CD14-positive monocyte (primary cell): ENCODE data around the gene FAM167B. TPM values are rescaled to one million over a fixed set of nuclear protein-coding genes. Genes with fewer than 3 reads are reported as not detected.

Experiments used
- DNase-seq, 3 donors: peaks; one replicate each; pipeline ENCODE4 v3.0.0-alpha.2; 2011 to 2022
- H2AFZ ChIP-seq: 2 replicates; pipeline ENCODE4 v1.6.0; 2012; ENCODE audit warnings: mild to moderate bottlenecking, low read depth, low read length, inconsistent platforms; ENCODE audit not compliant: insufficient read depth, poor library complexity, severe bottlenecking
- H3K27ac ChIP-seq, 2 donors: 1 replicate in 1 of 2; 2 replicates in 1 of 2; pipeline ENCODE4 v1.5.1; 2012 to 2013; ENCODE audit warnings: low read length in 2 of 2, control low read depth in 1 of 2, inconsistent platforms in 1 of 2, low read depth in 1 of 2, mild to moderate bottlenecking in 1 of 2
- H3K27me3 ChIP-seq, 2 donors: one replicate each; pipeline versions ENCODE4 v1.6.0 to v1.6.1; 2011 to 2013; ENCODE audit warnings: low read length in 2 of 2; ENCODE audit not compliant: control insufficient read depth in 2 of 2, insufficient read depth in 2 of 2
- H3K36me3 ChIP-seq, 2 donors: replicated peaks in 1 of 2; 1 replicate in 1 of 2; 2 replicates in 1 of 2; pipeline versions ENCODE4 v1.5.1 to v1.6.1; 2012 to 2013; ENCODE audit warnings: low read length in 2 of 2, control low read depth in 1 of 2, inconsistent platforms in 1 of 2, mild to moderate bottlenecking in 1 of 2; ENCODE audit not compliant: insufficient read depth in 2 of 2, control insufficient read depth in 1 of 2
- H3K4me1 ChIP-seq, 2 donors: 1 replicate in 1 of 2; 2 replicates in 1 of 2; pipeline versions ENCODE4 v1.5.1 to v1.6.1; 2012 to 2013; ENCODE audit warnings: low read length in 2 of 2, control low read depth in 1 of 2, inconsistent platforms in 1 of 2, mild to moderate bottlenecking in 1 of 2, moderate library complexity in 1 of 2; ENCODE audit not compliant: insufficient read depth in 2 of 2, control insufficient read depth in 1 of 2
- H3K4me2 ChIP-seq: replicated peaks from 2 replicates; pipeline ENCODE3; 2012; ENCODE audit warnings: low read length, moderate library complexity, mild to moderate bottlenecking; ENCODE audit not compliant: poor library complexity, severe bottlenecking; ENCODE audit errors: extremely low read depth
- H3K4me3 ChIP-seq, 3 experiments: fragments of 200-600 bp in 1 of 3; sonication (generic) in 1 of 3; replicated peaks in 1 of 3; 1 replicate in 2 of 3; 2 replicates in 1 of 3; pipeline ENCODE4 v1.5.1; 2011 to 2013; ENCODE audit warnings: low read length in 3 of 3, mild to moderate bottlenecking in 3 of 3, control low read depth in 2 of 3, low read depth in 2 of 3, inconsistent platforms in 1 of 3, moderate library complexity in 1 of 3
- H3K79me2 ChIP-seq: 2 replicates; pipeline ENCODE4 v1.6.0; 2012; ENCODE audit warnings: mild to moderate bottlenecking, control low read depth, inconsistent platforms, low read length, moderate library complexity; ENCODE audit not compliant: insufficient read depth
- H3K9ac ChIP-seq: 2 replicates; pipeline ENCODE4 v1.6.0; 2017; ENCODE audit warnings: low read length, mild to moderate bottlenecking; ENCODE audit not compliant: insufficient read depth, poor library complexity, severe bottlenecking
- H3K9me3 ChIP-seq, 2 donors: replicated peaks in 1 of 2; 1 replicate in 1 of 2; 2 replicates in 1 of 2; pipeline versions ENCODE4 v1.5.1 to v1.6.1; 2012 to 2013; ENCODE audit warnings: low read length in 2 of 2, control low read depth in 1 of 2; ENCODE audit not compliant: control insufficient read depth in 1 of 2, insufficient read depth in 1 of 2
- H4K20me1 ChIP-seq: 2 replicates; pipeline ENCODE4 v1.6.0; 2012; ENCODE audit warnings: mild to moderate bottlenecking, low read length, control low read depth, moderate library complexity; ENCODE audit not compliant: insufficient read depth
- H3K27ac Mint-ChIP-seq, 7 donors: one replicate each; pipeline ENCODE4 v1.8.0; 2020; ENCODE audit warnings: mild to moderate bottlenecking in 7 of 7, mixed read lengths in 7 of 7, moderate library complexity in 6 of 7, inconsistent platforms in 2 of 7
- H3K27me3 Mint-ChIP-seq, 3 donors: one replicate each; pipeline ENCODE4 v1.8.0; 2021 to 2022; ENCODE audit warnings: low read depth in 3 of 3, mild to moderate bottlenecking in 3 of 3, mixed read lengths in 3 of 3, moderate library complexity in 3 of 3, inconsistent platforms in 1 of 3
- H3K36me3 Mint-ChIP-seq, 2 donors: one replicate each; pipeline ENCODE4 v1.8.0; 2020; ENCODE audit warnings: mixed read lengths in 2 of 2, inconsistent platforms in 1 of 2, mild to moderate bottlenecking in 1 of 2
- H3K4me1 Mint-ChIP-seq: one replicate; pipeline ENCODE4 v1.8.0; 2020; ENCODE audit warnings: mild to moderate bottlenecking, mixed read lengths
- H3K4me3 Mint-ChIP-seq, 2 donors: one replicate each; pipeline ENCODE4 v1.8.0; 2020; ENCODE audit warnings: mild to moderate bottlenecking in 2 of 2, mixed read lengths in 2 of 2, moderate library complexity in 1 of 2
- H3K9me3 Mint-ChIP-seq, 7 donors: one replicate each; pipeline ENCODE4 v1.8.0; 2020 to 2022; ENCODE audit warnings: mixed read lengths in 7 of 7, mild to moderate bottlenecking in 6 of 7, moderate library complexity in 6 of 7, inconsistent platforms in 2 of 7
- WGBS: methylation state at CpG from one replicate; pipeline ENCODE4 v1.1.5; 2013; ENCODE audit warnings: missing lambda C conversion rate; ENCODE audit not compliant: insufficient coverage; 5-methylcytosine and 5-hydroxymethylcytosine counted together
- intact Hi-C, 2 donors: fragments of 100-400 bp; cut with micrococcal nuclease; formaldehyde crosslinking; loops; one replicate each; pipeline versions ENCODE4 v1.15.0 to v1.15.1; 2023
- polyA plus RNA-seq, 3 donors: library from polyadenylated mRNA; depleted of rRNA in 1 of 3; unstranded in 2 of 3; stranded (reverse) in 1 of 3; fragments of 300-500 nt in 2 of 3; fragments of >200 nt in 1 of 3; fragmentation: Illumina TruSeq in 2 of 3; gene quantifications; 1 replicate in 2 of 3; 2 replicates in 1 of 3; pipeline ENCODE4 v1.2.3, GENCODE V29; 2012 to 2021
- TF ChIP-seq, protein P1 (sequence below): fragments of 200-600 bp; IDR thresholded peaks from one replicate; pipeline ENCODE4 v1.8.0; 2022; ENCODE audit warnings: antibody characterized with exemption, mild to moderate bottlenecking

Gene FAM167B
- polyA plus RNA-seq, 3 donors: not detected

- Mint-ChIP-seq H3K4me1 (peaks cover 5% of the 10 kb centered on the region), H3K9me3 (peaks cover 0 to 5% (median 0%) of the 10 kb centered on the region in 7 donors), H3K27ac (peak overlapping the region in 1 of 7 donors; percentile 13), H3K36me3 (no peaks in the 10 kb centered on the region), H3K27me3 (peaks cover 40 to 45% (median 40%) of the 10 kb centered on the region in 3 donors), H3K4me3 (peak overlapping the region; percentile 16 to 42)
- H3K36me3 ChIP-seq: no peaks in the 10 kb centered on the region
- intact Hi-C loops: no loop called here
- 93% methylated on average over 26 of the region's 31 CpGs for WGBS
- no peak overlapping the region for H3K4me2 ChIP-seq
- TF ChIP-seq, protein P1, sequence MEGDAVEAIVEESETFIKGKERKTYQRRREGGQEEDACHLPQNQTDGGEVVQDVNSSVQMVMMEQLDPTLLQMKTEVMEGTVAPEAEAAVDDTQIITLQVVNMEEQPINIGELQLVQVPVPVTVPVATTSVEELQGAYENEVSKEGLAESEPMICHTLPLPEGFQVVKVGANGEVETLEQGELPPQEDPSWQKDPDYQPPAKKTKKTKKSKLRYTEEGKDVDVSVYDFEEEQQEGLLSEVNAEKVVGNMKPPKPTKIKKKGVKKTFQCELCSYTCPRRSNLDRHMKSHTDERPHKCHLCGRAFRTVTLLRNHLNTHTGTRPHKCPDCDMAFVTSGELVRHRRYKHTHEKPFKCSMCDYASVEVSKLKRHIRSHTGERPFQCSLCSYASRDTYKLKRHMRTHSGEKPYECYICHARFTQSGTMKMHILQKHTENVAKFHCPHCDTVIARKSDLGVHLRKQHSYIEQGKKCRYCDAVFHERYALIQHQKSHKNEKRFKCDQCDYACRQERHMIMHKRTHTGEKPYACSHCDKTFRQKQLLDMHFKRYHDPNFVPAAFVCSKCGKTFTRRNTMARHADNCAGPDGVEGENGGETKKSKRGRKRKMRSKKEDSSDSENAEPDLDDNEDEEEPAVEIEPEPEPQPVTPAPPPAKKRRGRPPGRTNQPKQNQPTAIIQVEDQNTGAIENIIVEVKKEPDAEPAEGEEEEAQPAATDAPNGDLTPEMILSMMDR: no peak
- H3K27me3 ChIP-seq: peaks cover 0 to 26% of the 10 kb centered on the region in 2 donors
- peak overlapping the region; percentile 29 for H2AFZ ChIP-seq
- H3K27ac ChIP-seq: no peak overlapping the region
- no peaks in the 10 kb centered on the region for H3K9me3 ChIP-seq
- no peaks in the 10 kb centered on the region for H3K79me2 ChIP-seq
- no peaks in the 10 kb centered on the region for H3K4me1 ChIP-seq
- no peak overlapping the region for H3K9ac ChIP-seq
- DNase-seq: no peak
- no peak overlapping the region for H3K4me3 ChIP-seq
- no peaks in the 10 kb centered on the region for H4K20me1 ChIP-seq
Measured at GRCh38 chr1:32274646-32275340, 27.8 kb downstream of the FAM167B start.

DNA sequence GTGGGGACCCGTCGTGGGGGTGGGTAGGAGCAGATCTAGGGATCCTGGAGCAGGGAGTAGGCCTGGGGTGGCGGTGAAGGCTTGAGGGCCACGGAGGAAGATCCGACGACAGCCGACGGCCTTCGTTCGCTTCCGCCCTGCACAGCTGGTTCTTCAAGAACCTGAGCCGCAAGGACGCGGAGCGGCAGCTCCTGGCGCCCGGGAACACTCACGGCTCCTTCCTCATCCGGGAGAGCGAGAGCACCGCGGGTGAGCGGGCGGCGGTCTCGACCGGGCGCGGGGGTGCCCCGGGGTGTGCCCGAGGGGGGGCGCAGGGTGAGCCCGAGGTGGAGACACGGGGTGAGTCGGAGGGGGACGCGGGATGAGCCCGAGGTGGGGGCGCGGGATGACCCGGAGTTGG lies 28.4 kb downstream of the FAM167B start:
- Histone ChIP-seq H3K27me3 (peaks cover 0 to 26% of the 10 kb centered on the region in 2 donors), H3K9ac (no peak overlapping the region), H3K27ac (no peak overlapping the region), H4K20me1 (no peaks in the 10 kb centered on the region), H3K9me3 (no peaks in the 10 kb centered on the region), H3K36me3 (no peaks in the 10 kb centered on the region), H3K4me1 (no peaks in the 10 kb centered on the region), H3K4me3 (no peak overlapping the region), H3K4me2 (no peak overlapping the region), H2AFZ (peak overlapping the region; percentile 29), H3K79me2 (no peaks in the 10 kb centered on the region)
- Mint-ChIP-seq H3K9me3 (peaks cover 0 to 5% (median 0%) of the 10 kb centered on the region in 7 donors), H3K4me1 (peaks cover 5% of the 10 kb centered on the region), H3K27me3 (peaks cover 40 to 45% (median 40%) of the 10 kb centered on the region in 3 donors), H3K27ac (peak overlapping the region in 1 of 7 donors; percentile 13), H3K4me3 (peak overlapping the region; percentile 16 to 59), H3K36me3 (no peaks in the 10 kb centered on the region)
- DNase-seq: no peak
- 9% methylated on average over 33 of the region's 41 CpGs for WGBS
- intact Hi-C loops: no loop called here
- TF ChIP-seq, protein P1: no peak
